IPS-15b (cell line): ENCODE data around the gene C20orf144.

Source experiments
- H3K27me3 ChIP-seq: one replicate; pipeline ENCODE4 v1.6.1; 2013; ENCODE audit warnings: low read length; ENCODE audit not compliant: control insufficient read depth, insufficient read depth
- H3K36me3 ChIP-seq: one replicate; pipeline ENCODE4 v1.6.1; 2013; ENCODE audit warnings: low read length; ENCODE audit not compliant: control insufficient read depth, insufficient read depth
- H3K4me1 ChIP-seq: one replicate; pipeline ENCODE4 v1.6.1; 2013; ENCODE audit warnings: mild to moderate bottlenecking, low read length; ENCODE audit not compliant: control insufficient read depth, insufficient read depth
- H3K4me3 ChIP-seq: one replicate; pipeline ENCODE4 v1.5.1; 2013; ENCODE audit warnings: low read depth, low read length
- H3K9ac ChIP-seq: one replicate; pipeline ENCODE4 v1.6.1; 2013; ENCODE audit warnings: low read depth, mild to moderate bottlenecking, low read length
- H3K9me3 ChIP-seq: one replicate; pipeline ENCODE4 v1.6.1; 2013; ENCODE audit warnings: mild to moderate bottlenecking, low read length; ENCODE audit not compliant: control insufficient read depth, insufficient read depth

The C20orf144 gene

GRCh38 chr20:33675136-33675959, 13.2 kb downstream of the C20orf144 start:
- no peaks in the 10 kb centered on the region for H3K9me3 ChIP-seq
- H3K9ac ChIP-seq, result no peak overlapping the region
- peak overlapping the region; percentile 72 for H3K4me3 ChIP-seq
- peaks cover 4% of the 10 kb centered on the region for H3K4me1 ChIP-seq
- no peaks in the 10 kb centered on the region for H3K27me3 ChIP-seq
- peaks cover 37% of the 10 kb centered on the region for H3K36me3 ChIP-seq

- Histone ChIP-seq H3K27me3 (no peaks in the 10 kb centered on the region), H3K4me3 (no peak overlapping the region), H3K4me1 (peaks cover 4% of the 10 kb centered on the region), H3K36me3 (peaks cover 36% of the 10 kb centered on the region), H3K9me3 (no peaks in the 10 kb centered on the region), H3K9ac (no peak overlapping the region)
Measured at GRCh38 chr20:33676121-33676520, 14.0 kb downstream of the C20orf144 start.

- peaks cover 28% of the 10 kb centered on the region for H3K36me3 ChIP-seq
- H3K27me3 ChIP-seq, result no peaks in the 10 kb centered on the region
- peaks cover 4% of the 10 kb centered on the region for H3K4me1 ChIP-seq
- no peak overlapping the region for H3K9ac ChIP-seq
- H3K4me3 ChIP-seq, result no peak overlapping the region
- H3K9me3 ChIP-seq, result no peaks in the 10 kb centered on the region
Measured at GRCh38 chr20:33676652-33677645, 14.8 kb downstream of the C20orf144 start.

GRCh38 chr20:33677991-33678702, 16.0 kb downstream of the C20orf144 start:
- no peaks in the 10 kb centered on the region for H3K9me3 ChIP-seq

GRCh38 chr20:33679758-33680485, 17.8 kb downstream of the C20orf144 start:
- Histone ChIP-seq H3K36me3 (peaks cover 31% of the 10 kb centered on the region), H3K4me3 (no peak overlapping the region), H3K9ac (no peak overlapping the region), H3K9me3 (no peaks in the 10 kb centered on the region), H3K27me3 (no peaks in the 10 kb centered on the region), H3K4me1 (peaks cover 2% of the 10 kb centered on the region)

More at GRCh38 chr20:33677991-33678702, 16.0 kb downstream of the C20orf144 start:
- Histone ChIP-seq H3K27me3 (no peaks in the 10 kb centered on the region), H3K36me3 (peaks cover 28% of the 10 kb centered on the region), H3K4me1 (peaks cover 4% of the 10 kb centered on the region), H3K9ac (no peak overlapping the region), H3K4me3 (no peak overlapping the region)

GRCh38 chr20:33680686-33681085, 18.6 kb downstream of the C20orf144 start:
- Histone ChIP-seq H3K9ac (no peak overlapping the region), H3K36me3 (peaks cover 31% of the 10 kb centered on the region), H3K27me3 (no peaks in the 10 kb centered on the region), H3K9me3 (no peaks in the 10 kb centered on the region), H3K4me1 (peaks cover 2% of the 10 kb centered on the region), H3K4me3 (no peak overlapping the region)

- no peaks in the 10 kb centered on the region for H3K27me3 ChIP-seq
- H3K36me3 ChIP-seq, result peaks cover 31% of the 10 kb centered on the region
- no peak overlapping the region for H3K9ac ChIP-seq
- H3K9me3 ChIP-seq, result no peaks in the 10 kb centered on the region
- peaks cover 2% of the 10 kb centered on the region for H3K4me1 ChIP-seq
- H3K4me3 ChIP-seq, result no peak overlapping the region
Measured at GRCh38 chr20:33681288-33681687, 19.2 kb downstream of the C20orf144 start.

GRCh38 chr20:33681728-33682353, 19.7 kb downstream of the C20orf144 start:
- no peak overlapping the region for H3K4me3 ChIP-seq

GRCh38 chr20:33684533-33685327, 22.6 kb downstream of the C20orf144 start:
- Histone ChIP-seq H3K36me3 (peaks cover 5% of the 10 kb centered on the region), H3K9ac (peak overlapping the region; percentile 70), H3K27me3 (peaks cover 9% of the 10 kb centered on the region), H3K4me1 (peaks cover 6% of the 10 kb centered on the region), H3K4me3 (peak overlapping the region; percentile 67), H3K9me3 (no peaks in the 10 kb centered on the region)

More at GRCh38 chr20:33681728-33682353, 19.7 kb downstream of the C20orf144 start:
- Histone ChIP-seq H3K27me3 (no peaks in the 10 kb centered on the region), H3K36me3 (peaks cover 27% of the 10 kb centered on the region), H3K9me3 (no peaks in the 10 kb centered on the region), H3K9ac (no peak overlapping the region), H3K4me1 (peaks cover 5% of the 10 kb centered on the region)
